ENCODE data around the gene SPATS1.

The SPATS1 gene

GRCh38 chr6:44342489-44342888 is at the start of gene SPATS1:
Gene SPATS1, plus strand, starts transcription at chr6:44342650. Its CDS starts 446 bp downstream, at chr6:44343096.
- DNase-seq, result peak in 2 of 14 donors; percentile 2 to 27

- peak in 1 of 14 donors; percentile 77 for DNase-seq
Observed at GRCh38 chr6:44292661-44293365, 49.6 kb upstream of the SPATS1 start.

- DNase-seq, result no peak
Observed at GRCh38 chr6:44294832-44295791, 47.3 kb upstream of the SPATS1 start.

- DNase-seq, result peak in 6 of 14 donors; percentile 9 to 54 (median 22)
Observed at GRCh38 chr6:44297063-44298038, 45.1 kb upstream of the SPATS1 start.

- DNase-seq, result no peak
Observed at GRCh38 chr6:44298055-44298803, 44.2 kb upstream of the SPATS1 start.

GRCh38 chr6:44298864-44299263 is 43.6 kb upstream of the SPATS1 start:
- no peak for DNase-seq

GRCh38 chr6:44300292-44300823 is 42.1 kb upstream of the SPATS1 start:
- no peak for DNase-seq

- no peak for DNase-seq
Observed at GRCh38 chr6:44301106-44301505, 41.3 kb upstream of the SPATS1 start.

GRCh38 chr6:44301782-44302564 is 40.5 kb upstream of the SPATS1 start:
- DNase-seq, result no peak

GRCh38 chr6:44302856-44303255 is 39.6 kb upstream of the SPATS1 start:
- DNase-seq, result no peak

GRCh38 chr6:44303842-44304241 is 38.6 kb upstream of the SPATS1 start:
- DNase-seq, result no peak

- DNase-seq, result peak in 2 of 14 donors; percentile 37 to 47
Observed at GRCh38 chr6:44304282-44305199, 37.9 kb upstream of the SPATS1 start.

GRCh38 chr6:44305200-44305725 is 37.2 kb upstream of the SPATS1 start:
- no peak for DNase-seq

- no peak for DNase-seq
Observed at GRCh38 chr6:44306710-44307109, 35.7 kb upstream of the SPATS1 start.

- no peak for DNase-seq
Observed at GRCh38 chr6:44307217-44307616, 35.2 kb upstream of the SPATS1 start.

- no peak for DNase-seq
Observed at GRCh38 chr6:44309092-44309491, 33.4 kb upstream of the SPATS1 start.

GRCh38 chr6:44309631-44310030 is 32.8 kb upstream of the SPATS1 start:
- no peak for DNase-seq

- DNase-seq, result no peak
Observed at GRCh38 chr6:44310241-44310640, 32.2 kb upstream of the SPATS1 start.

- no peak for DNase-seq
Observed at GRCh38 chr6:44311304-44311703, 31.1 kb upstream of the SPATS1 start.
